ELF-1 (cell line): Measurements from ENCODE around the gene BAG3.
"Not testable (repeated sequence)": the region's sequence is repeated elsewhere in the genome, so short reads cannot be mapped to it uniquely, and the experiment has no call there.

Experiments used
- DNase-seq: peaks from one replicate; pipeline ENCODE4 v3.0.0-alpha.2; 2016; ENCODE audit warnings: low read depth, low spot score

The BAG3 gene

DNA sequence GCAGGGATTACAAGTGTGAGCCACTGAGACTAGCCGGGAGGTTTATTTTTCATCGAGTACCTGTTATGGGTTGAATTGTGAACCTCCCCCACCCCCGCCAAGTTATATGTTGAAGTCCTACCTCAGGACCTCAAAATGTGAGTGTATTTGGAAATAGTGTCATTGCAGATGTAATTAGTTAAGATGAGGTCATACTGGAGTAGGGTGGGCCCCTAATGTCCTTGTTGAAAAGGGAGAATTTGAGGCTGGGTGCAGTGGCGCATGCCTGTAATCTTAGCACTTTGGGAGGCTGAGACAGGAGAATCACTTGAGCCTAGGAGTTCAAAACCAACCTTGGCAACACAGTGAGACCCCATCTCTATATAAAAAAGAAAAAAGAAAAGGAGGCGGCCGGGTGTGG is 10.8 kb upstream of the BAG3 start:
- DNase-seq: no peak

DNA sequence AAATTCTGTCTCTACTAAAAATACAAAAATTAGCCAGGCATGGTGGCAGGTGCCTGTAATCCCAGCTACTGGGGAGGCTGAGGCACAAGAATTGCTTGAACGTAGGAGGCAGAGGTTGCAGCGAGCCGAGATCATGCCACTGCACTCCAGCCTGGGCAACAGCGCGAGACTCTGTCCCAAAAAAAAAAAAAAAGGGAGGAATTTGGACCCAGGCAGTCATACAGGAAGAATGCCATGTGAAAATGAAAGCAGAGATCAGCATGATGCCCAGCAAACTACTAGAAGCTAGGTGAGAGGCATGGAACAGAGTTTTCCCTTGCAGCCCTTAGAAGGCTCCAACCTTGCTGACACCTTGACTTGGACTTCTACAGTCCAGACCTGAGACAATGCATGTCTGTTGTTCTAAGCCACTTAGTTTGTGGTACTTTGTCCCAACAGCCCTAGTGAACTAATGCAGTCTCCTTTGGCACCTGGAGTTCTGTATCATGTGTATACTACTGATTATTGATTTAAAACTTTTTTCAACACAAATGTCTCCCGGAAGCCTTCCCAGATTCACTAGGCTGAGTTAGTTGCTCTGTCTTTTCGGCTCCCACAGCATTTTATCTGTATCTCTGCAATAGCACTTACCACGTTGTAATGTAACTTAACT is 10.2 kb upstream of the BAG3 start:
- DNase-seq: no peak

DNA sequence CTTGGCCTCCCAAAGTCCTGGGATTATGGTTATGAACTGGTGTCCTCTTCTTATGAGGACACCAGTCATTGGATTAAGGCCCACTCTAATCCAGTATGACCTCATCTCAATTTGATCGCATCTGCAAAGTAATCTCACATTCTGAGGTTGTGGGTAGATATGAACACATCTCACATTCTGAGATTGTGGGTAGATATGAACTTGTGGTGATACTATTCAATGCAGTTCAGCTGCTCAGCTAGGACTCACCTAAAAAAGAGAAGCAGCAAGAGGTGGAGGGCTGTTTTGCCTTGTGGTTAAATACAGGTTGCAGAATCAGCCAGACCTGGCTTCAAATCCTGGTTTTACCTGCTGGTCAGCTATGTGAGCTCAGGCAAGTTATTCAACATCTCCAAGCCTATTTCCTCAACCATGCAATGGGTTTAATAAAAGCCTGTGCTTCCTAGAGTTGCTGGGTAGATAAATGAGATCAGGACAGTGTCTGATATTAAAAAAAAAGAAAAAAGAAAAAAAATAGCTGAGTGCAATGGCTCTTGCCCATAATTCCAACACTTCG is 8.5 kb upstream of the BAG3 start:
- no peak for DNase-seq

DNA sequence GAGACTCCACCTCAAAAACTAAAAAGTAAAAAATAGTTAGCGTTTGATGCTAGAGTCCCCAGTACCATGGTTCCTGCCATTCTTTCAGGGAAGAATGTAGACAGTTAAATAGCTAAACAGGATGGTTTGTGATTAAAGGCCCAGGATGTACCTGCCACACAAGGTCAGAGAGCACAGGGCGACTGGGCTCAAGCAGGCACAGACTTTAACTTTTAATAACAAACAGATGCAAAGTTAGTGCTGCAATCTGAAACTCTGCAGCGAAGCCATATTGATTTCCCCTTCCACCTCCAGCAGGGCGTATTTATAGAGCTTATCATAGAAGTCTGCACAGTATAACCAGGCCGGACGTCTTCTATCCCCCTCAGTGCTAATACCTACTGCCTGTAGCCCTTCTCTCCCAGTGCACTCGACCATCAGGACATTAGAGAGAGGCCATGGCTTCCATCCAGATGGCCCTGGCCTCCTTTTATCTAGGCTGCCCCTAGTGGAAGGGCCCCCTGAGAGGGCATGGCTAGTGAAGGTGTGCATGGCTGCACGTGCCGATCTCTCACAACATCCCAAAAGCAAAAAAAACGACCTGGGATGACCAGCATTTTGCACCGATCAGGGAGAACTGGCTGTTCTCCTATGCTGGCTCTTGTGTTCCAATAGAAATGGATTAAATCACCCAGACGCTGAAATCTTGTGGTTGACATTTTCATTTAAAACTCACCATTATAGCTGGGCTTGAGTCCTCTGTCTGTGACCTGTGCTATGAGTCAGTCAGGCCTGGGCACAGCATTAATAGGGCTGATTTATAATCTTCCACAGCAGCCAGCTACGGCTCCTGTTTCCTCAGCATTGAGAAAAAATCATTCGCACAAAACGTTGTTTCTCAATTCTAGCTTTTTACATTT is 7.6 kb upstream of the BAG3 start:
- DNase-seq: no peak

DNA sequence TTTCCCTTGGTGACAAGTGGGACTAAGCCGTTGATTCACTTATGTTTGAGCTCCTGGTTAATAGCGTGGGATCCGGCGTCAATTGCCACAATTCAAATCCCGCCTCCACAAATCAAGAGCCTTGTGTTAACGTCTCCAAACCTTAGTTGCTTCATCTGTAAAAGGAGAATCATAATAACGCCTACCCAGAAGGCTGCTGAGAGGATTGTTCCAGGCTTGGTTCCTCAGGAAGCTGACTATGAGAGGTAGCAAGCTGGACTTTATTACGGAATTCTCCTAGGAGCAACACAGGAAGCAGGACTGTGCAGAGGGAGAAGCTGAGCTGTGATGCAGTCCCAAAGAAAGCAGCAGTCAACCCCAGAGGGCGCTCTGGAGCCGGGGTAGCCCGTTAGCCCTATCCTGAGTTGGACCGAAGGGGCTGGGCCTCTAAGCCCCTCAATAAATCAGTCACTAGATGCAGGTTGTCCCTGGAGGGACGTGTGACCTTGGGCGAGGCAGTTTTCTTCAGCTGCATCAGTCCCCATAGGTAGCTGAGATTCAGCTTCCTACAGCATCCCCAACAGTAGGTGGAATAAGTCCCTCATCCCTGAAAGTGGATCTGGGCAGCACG is 6.9 kb upstream of the BAG3 start:
- no peak for DNase-seq

DNA sequence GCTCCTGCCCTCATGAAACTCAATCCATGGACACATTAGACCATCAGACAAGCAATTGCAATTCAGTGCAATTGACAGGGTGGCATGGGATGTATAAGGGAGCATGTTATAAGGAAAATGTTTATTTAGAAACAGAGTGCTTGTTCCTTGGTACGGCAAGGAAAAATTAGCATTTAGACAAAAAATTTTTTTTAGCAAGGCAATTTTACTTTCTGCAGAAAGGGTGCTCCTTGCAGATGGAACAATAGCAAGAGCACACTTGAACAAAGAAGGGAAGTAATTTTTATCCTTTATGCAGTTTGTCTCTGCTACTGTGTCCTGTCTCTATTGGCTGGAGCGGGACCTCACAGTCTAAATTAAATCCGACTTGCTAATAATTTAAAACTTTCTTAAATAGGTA is 6.2 kb upstream of the BAG3 start:
- DNase-seq: no peak

DNA sequence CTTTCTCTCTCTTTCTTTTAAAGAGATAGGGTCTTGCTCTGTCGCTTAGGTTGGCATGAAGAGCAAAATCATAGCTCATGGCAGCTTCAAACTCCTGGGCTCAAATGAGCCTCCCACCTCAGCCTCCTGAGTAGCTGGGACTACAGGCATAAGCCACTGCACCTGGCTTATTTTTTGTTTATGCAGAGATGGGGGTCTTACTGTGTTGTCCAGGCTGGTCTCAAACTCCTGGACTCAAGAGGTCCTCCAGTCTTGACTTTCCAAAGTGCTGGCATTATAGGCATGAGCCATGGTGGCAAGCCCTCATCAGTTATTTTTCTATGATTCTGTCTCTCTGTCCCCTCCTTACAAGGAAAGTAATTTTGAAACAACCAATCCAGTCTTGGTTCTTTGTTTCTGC is 1.1 kb upstream of the BAG3 start:
- no peak for DNase-seq

DNA sequence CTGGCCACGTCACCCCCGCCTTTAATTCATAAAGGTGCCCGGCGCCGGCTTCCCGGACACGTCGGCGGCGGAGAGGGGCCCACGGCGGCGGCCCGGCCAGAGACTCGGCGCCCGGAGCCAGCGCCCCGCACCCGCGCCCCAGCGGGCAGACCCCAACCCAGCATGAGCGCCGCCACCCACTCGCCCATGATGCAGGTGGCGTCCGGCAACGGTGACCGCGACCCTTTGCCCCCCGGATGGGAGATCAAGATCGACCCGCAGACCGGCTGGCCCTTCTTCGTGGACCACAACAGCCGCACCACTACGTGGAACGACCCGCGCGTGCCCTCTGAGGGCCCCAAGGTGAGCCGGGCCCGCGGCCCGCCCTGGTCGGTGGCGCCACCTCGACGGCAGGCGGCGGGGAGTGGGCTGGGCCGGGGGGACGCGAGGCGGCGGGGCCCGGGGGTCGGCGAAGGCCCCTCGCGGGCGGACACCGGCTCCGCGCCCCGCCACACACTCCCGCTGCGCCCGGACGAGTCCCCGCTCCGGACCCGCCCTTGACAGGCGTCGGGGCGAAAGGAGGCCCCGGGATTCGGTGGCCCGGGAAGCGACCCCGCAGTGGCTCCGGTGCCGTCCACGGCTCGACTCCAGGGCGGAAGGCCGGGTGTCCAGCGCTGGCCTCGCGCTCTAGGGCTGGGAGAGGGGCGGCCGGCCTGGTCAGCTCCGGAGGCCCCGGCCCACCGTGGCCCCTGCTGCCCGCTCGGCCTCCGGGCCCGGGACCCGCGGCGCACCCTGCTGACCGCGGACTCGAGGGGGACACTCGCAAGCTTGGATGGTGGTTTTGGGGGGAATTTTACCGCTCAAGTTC is 557 bp downstream of the BAG3 start:
- DNase-seq: no peak

DNA sequence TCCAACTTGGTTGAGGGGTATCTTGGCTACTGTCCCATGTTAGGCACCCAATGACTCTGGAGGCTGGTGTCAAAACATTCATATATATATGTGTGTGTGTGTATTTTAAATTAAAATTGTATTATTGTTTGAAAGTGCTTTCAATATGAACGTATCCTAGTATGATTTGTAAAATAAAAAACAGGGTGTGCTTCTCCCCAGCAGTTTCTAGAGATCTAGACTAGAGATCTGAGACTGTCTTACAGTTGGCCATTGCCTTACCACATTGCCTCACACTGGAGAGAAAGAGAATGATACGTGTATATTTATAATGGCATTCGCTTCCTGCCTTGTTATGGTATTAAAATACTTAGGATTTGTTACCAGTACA is 1.2 kb downstream of the BAG3 start:
- DNase-seq: no peak

DNA sequence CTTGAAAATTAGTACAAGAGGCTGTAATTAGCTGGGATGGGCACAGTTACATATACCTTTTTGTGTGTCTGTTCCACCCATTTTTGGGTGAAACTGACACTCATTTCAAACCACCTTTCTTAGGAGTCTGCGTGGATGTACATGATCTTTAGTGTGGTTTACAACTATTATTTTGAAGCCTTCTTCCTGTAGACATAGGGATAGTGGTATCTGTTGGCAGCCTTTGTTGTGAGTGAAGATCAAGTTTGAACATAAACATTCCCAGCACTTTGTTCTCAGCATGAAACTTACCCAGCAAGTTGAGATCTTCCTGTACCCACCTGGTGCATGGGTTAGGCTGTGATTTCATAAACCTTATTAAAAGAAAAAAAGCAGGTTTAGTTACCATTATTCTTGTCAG is 2.0 kb downstream of the BAG3 start:
- no peak for DNase-seq

DNA sequence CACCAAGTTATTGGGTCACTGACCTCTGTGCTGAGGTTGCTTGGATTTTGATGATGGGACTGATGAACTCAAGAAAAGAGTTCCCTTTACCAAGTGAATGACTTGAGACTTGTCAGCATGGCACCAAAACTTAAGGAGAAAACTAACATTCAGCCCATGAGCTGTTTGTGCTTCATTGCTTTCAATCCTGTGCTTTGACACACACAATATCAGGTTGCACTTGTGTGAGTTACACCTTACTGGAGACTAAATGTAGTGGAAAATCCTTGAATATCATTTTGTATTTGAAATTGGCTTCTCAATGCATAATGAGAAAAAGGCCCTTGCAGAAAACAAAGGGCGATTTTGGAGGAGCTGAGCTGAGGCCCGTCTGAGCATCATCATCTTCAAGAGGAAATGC is 2.7 kb downstream of the BAG3 start:
- no peak for DNase-seq

DNA sequence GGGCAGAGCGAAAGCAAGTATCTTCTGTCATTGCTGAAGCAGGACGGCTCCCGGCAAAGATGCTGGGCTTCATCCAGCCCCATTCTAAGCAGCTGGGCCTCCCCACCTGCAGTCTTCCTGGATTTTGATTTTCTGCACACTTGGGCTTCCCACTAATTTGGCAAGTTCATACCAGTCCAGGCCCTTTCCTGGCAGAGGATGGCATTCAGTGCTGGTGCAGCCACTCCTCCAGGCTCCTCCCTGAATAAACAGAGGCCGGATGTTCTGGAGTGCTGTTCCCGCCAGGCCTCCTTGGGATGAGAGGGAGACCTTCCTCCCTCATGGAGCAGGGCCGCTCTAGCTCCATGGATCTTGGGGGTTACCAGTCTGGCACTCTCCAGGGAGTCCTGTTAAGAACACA is 3.4 kb downstream of the BAG3 start:
- DNase-seq: no peak

DNA sequence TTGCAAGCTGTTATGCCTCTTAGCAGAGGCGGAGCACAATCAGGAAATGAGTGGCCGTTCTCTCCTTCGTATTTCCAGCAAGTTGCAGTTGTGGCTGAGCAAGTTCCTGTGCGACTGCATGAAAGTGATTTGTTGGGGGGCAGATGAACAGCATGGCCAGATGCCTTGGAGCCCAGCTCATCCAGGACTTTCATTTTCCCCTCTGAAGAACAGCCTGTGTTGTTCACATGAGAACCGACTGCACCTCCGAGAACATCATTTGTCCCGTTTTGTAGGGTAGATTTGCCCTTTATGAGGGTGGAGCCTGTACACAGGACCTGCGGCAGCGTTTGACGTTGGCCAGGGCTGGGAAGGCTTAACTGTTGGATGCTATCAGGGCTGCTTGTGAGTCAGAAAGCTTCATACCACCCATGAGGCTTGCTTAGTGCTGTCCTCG is 4.4 kb downstream of the BAG3 start:
- DNase-seq: peak; percentile 74

DNA sequence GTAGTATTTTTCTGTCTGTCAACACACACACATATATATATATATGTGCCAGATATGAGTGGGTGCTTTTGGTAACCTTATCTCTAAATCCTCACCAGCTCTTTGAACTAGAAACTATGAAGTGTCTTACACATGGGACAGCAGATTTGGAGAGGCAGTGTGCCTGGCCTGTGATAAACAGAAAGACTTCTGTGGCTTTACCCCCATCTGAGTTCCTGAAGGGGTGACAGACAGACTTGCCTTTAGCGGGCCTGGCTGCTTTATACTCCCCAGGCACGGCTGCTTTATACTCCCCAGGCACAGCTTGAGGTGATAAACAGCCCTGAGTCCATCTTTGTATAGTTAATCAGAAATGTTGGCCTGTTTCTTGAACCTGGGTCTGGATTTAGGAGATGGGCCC is 5.6 kb downstream of the BAG3 start:
- no peak for DNase-seq

DNA sequence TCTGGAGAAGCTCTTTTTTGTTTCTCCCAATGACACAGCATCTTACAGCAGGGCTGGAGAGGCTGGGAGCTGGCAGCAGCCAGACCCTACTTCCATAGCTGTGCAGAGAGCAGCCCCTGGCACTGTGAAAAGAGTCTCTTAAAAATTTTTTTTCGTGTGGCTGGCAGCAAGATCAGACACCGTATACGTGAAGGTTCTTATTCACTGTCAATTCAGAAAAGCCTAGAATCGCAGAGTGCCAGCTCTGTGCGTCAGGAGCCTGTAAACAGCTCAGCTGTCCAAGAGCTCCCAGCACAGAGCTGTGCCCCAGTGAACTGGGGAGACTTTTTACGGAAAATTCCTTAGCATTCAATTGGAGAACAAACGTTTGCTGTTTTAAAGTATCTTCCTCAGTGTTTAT is 6.5 kb downstream of the BAG3 start:
- DNase-seq: no peak

DNA sequence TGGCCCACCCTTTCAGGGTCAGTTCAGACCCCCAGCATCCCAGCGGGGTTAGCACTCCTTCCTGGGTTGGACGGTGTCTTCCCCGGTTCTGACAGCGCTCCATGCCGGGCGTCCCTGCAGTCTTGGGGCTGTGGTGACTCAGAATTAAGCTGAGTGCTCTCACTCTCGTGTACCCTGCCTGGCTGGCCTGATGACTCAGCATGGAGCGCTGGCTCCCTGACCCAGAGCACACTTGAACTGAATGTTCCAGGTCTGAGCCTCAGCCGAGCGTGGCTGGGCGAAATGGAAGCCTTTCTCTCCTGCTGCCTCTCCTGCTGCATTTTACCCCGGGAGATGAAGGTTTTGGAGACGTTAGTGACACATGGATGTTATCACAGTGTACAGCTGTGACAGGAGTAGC is 7.1 kb downstream of the BAG3 start:
- peak; percentile 82 for DNase-seq

DNA sequence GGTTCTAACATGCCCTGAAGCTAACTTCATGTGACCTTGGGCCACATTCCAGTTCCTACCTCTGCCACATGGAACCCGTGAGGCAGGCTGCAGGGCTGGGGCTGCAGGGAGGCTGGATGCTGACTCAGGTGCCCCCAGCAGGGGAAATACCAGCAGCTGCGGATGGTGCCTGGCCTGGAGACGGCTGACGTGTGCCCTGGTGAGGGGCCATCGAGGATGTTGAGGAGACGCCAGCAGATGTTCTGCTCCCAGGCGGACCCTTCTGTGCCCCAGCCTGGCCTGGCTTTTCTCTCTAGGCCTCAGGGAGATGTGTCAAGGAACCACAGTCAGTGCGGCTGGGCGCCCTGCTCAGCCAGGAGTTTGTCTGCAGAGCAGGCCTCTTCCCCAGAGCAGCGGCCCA is 8.8 kb downstream of the BAG3 start:
- no peak for DNase-seq

DNA sequence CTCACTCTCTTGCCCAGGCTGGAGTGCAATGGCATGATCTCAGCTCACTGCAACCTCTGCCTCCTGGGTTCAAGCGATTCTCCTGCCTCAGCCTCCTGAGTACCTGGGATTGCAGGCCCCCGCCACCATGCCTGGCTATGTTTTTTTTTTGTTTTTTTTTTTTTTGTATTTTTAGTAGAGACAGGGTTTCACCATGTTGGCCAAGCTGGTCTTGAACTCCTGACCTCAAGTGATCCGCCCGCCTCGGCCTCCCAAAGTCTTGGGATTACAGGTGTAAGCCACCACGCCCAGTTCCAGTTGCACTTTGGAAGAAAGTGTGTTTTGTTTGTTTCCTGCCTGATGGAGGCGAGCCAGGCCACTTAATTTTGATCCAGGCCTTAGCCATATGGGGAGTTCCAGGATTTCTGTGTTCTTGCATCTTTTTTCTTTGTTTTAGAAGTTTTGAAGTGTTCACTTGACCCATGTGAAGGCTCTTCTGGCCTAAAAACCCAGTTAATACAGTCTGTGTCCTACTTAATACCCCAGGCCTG is 11.0 kb downstream of the BAG3 start:
- not testable (repeated sequence) for DNase-seq

DNA sequence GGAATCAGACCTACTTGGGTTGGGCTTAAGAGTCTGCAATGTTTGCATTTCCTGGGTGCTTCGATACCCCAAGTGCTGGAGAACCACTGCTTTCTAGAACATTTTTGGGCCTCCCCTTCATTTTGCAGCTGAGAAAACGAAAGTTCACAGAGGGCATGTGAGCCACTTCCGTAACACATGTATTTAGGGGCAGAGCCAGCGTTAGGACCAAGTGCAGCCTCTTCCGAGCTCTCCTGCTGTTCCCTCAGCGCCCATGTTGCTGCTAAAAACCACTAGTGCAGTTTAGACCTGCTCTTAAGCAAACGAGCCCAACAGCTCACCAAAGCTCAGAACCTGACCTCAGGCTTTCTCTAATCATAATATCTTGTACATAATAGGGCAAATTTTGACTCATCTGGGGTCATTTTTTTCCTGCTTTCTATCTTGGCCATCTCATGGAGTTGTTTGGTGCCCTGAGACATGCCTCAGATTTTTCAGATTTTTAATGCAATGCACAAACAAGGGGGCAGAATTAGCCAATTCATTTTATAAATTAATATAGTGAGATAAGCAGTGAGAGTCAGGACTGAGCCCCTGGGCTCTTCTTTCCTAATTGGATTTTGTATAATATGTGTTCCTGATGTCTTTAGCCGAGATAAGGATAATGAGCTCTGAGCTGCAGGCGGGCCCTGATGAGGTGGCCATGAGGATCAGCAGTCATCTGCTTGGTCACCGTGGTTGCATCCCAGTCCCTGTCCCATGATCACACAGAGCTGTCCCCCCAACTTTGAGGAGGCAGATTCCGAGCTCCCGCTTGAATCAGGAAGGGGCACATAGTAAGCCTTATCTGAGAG is 12.9 kb downstream of the BAG3 start:
- no peak for DNase-seq

DNA sequence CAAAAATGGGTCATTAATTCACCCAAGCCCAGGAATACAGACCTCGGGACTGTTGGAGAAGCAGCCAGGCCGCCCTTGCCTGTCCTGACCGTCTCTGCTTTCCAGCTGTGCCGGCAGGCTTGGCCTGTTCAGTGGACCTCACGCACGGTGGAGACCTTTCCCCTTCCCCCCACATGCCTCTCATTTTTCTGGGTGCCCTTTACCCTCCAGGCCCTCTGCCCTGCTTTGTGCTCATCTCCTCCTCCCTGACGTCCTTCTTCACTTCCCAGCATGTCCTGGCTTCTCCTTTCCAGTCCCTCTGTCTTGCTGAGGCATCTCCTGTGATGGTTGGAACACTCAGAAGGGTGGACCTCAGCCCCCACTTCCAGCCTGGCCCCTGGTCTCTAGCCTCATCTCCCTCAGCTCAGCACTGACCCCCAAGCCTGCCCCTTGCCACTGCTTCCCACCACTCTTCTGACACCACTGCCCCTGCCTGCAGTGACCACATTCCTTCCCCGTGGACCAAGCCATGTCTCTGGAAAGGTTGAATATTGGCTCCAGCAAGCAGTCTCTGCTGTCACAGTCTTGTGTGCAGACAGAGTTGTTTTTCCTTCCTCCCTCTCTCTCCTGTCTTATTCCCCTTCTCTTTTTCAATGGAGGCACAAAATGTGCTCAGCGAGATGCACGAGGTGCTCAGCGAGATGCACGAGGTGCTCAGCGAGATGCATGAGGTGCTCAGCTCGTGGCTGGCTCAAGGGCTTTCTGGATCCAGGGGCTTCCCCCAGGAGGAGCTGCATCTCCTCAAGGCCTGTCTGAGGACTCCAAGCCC is 14.9 kb downstream of the BAG3 start:
- DNase-seq: no peak
